ENCODE results near the gene RPLP1. TPM values are rescaled to one million over a fixed set of nuclear protein-coding genes. Genes with fewer than 3 reads are reported as not detected.

The RPLP1 gene
- total and polyA plus RNA-seq, 4 donors = 45.2 to 765 (median 319) TPM

GRCh38 chr15:69403594-69403993 is 49.0 kb upstream of the RPLP1 start:
- DNase-seq (ENCODE audit: low spot score) = no peak
- H3K27me3 ChIP-seq (ENCODE audit: control insufficient read depth in 4 of 4, insufficient read depth in 4 of 4, low read length in 3 of 4) = no peaks in the 10 kb centered on the region
- 91% methylated on average over 4 of the region's 4 CpGs for WGBS
- no peaks in the 10 kb centered on the region for H3K9me3 ChIP-seq (ENCODE audit: control insufficient read depth in 4 of 4, low read length in 3 of 4)
- no peaks in the 10 kb centered on the region for H3K4me1 ChIP-seq (ENCODE audit: control insufficient read depth in 4 of 4, insufficient read depth in 4 of 4, low read length in 3 of 4)
- H3K36me3 ChIP-seq (ENCODE audit: control insufficient read depth in 4 of 4, insufficient read depth in 3 of 4, low read depth in 1 of 4, low read length in 3 of 4) = no peaks in the 10 kb centered on the region
- H3K27ac ChIP-seq (ENCODE audit: low read depth in 1 of 2, low read length in 2 of 2) = no peak overlapping the region
- no peak overlapping the region for H3K9ac ChIP-seq (ENCODE audit: low read depth in 1 of 2, low read length in 2 of 2)
- H3K4me3 ChIP-seq (ENCODE audit: low read depth in 1 of 3, low read length in 3 of 3) = no peak overlapping the region
- TF ChIP-seq EGR1 (IDR thresholded peaks at IDR 0.05; ENCODE audit: low read depth in 2 of 2) = no peak
- TF ChIP-seq FOXA1 (IDR thresholded peaks at IDR 0.05) = no peak
- TF ChIP-seq GABPA (IDR thresholded peaks at IDR 0.05 in 1 of 2, conservative IDR thresholded peaks at IDR 0.05 in 1 of 2) = no peak
- no peak for TF ChIP-seq CTCF (IDR thresholded peaks at IDR 0.05; ENCODE audit: low read depth, low read length, missing input control)
- no peak for TF ChIP-seq RXRA (IDR thresholded peaks at IDR 0.05)
- no peak for TF ChIP-seq SP1 (IDR thresholded peaks at IDR 0.05)

- Histone ChIP-seq H3K9me3 (ENCODE audit: control insufficient read depth in 4 of 4, low read length in 3 of 4) (no peaks in the 10 kb centered on the region), H3K36me3 (ENCODE audit: control insufficient read depth in 4 of 4, insufficient read depth in 3 of 4, low read depth in 1 of 4, low read length in 3 of 4) (no peaks in the 10 kb centered on the region), H3K4me3 (ENCODE audit: low read depth in 1 of 3, low read length in 3 of 3) (no peak overlapping the region), H3K27me3 (ENCODE audit: control insufficient read depth in 4 of 4, insufficient read depth in 4 of 4, low read length in 3 of 4) (no peaks in the 10 kb centered on the region), H3K4me1 (ENCODE audit: control insufficient read depth in 4 of 4, insufficient read depth in 4 of 4, low read length in 3 of 4) (no peaks in the 10 kb centered on the region), H3K27ac (ENCODE audit: low read depth in 1 of 2, low read length in 2 of 2) (no peak overlapping the region), H3K9ac (ENCODE audit: low read depth in 1 of 2, low read length in 2 of 2) (no peak overlapping the region)
- 60% methylated on average over 3 of the region's 3 CpGs for WGBS
- no peak for TF ChIP-seq FOXA2 (IDR thresholded peaks at IDR 0.05)
- no peak for TF ChIP-seq CTCF (IDR thresholded peaks at IDR 0.05; ENCODE audit: low read depth, low read length, missing input control)
- no peak for TF ChIP-seq ZBTB33 (IDR thresholded peaks at IDR 0.05)
- TF ChIP-seq RAD21 (IDR thresholded peaks at IDR 0.05) = no peak
- TF ChIP-seq EGR1 (IDR thresholded peaks at IDR 0.05; ENCODE audit: low read depth in 2 of 2) = no peak
- TF ChIP-seq TAF1 (conservative IDR thresholded peaks at IDR 0.05) = no peak
- no peak for DNase-seq (ENCODE audit: low spot score)
These were observed 47.5 kb upstream of the RPLP1 start for GRCh38 chr15:69405110-69405509.

- H3K36me3 ChIP-seq (ENCODE audit: control insufficient read depth in 4 of 4, insufficient read depth in 3 of 4, low read depth in 1 of 4, low read length in 3 of 4) = no peaks in the 10 kb centered on the region
- H3K9me3 ChIP-seq (ENCODE audit: control insufficient read depth in 4 of 4, low read length in 3 of 4) = no peaks in the 10 kb centered on the region
- no peak overlapping the region for H3K27ac ChIP-seq (ENCODE audit: low read depth in 1 of 2, low read length in 2 of 2)
- no peak overlapping the region for H3K4me3 ChIP-seq (ENCODE audit: low read depth in 1 of 3, low read length in 3 of 3)
- no peaks in the 10 kb centered on the region for H3K27me3 ChIP-seq (ENCODE audit: control insufficient read depth in 4 of 4, insufficient read depth in 4 of 4, low read length in 3 of 4)
- WGBS = 89% methylated on average over 3 of the region's 3 CpGs
- no peak for DNase-seq (ENCODE audit: low spot score)
- H3K9ac ChIP-seq (ENCODE audit: low read depth in 1 of 2, low read length in 2 of 2) = no peak overlapping the region
- no peaks in the 10 kb centered on the region for H3K4me1 ChIP-seq (ENCODE audit: control insufficient read depth in 4 of 4, insufficient read depth in 4 of 4, low read length in 3 of 4)
- TF ChIP-seq FOXA2 (IDR thresholded peaks at IDR 0.05) = no peak
- no peak for TF ChIP-seq RAD21 (IDR thresholded peaks at IDR 0.05)
- TF ChIP-seq FOXA1 (IDR thresholded peaks at IDR 0.05) = no peak
- TF ChIP-seq JUND (IDR thresholded peaks at IDR 0.05) = no peak
- TF ChIP-seq TAF1 (conservative IDR thresholded peaks at IDR 0.05) = no peak
- TF ChIP-seq EGR1 (IDR thresholded peaks at IDR 0.05; ENCODE audit: low read depth in 2 of 2) = no peak
- TF ChIP-seq REST (IDR thresholded peaks at IDR 0.05) = no peak
- TF ChIP-seq GABPA (IDR thresholded peaks at IDR 0.05 in 1 of 2, conservative IDR thresholded peaks at IDR 0.05 in 1 of 2) = no peak
- TF ChIP-seq ATF3 (IDR thresholded peaks at IDR 0.05) = no peak
- TF ChIP-seq SP1 (IDR thresholded peaks at IDR 0.05) = no peak
- TF ChIP-seq ZBTB33 (IDR thresholded peaks at IDR 0.05) = no peak
These were observed 44.8 kb upstream of the RPLP1 start for GRCh38 chr15:69407719-69408400.
